ENCODE measurements around the gene FBXO38.

The FBXO38 gene

DNA sequence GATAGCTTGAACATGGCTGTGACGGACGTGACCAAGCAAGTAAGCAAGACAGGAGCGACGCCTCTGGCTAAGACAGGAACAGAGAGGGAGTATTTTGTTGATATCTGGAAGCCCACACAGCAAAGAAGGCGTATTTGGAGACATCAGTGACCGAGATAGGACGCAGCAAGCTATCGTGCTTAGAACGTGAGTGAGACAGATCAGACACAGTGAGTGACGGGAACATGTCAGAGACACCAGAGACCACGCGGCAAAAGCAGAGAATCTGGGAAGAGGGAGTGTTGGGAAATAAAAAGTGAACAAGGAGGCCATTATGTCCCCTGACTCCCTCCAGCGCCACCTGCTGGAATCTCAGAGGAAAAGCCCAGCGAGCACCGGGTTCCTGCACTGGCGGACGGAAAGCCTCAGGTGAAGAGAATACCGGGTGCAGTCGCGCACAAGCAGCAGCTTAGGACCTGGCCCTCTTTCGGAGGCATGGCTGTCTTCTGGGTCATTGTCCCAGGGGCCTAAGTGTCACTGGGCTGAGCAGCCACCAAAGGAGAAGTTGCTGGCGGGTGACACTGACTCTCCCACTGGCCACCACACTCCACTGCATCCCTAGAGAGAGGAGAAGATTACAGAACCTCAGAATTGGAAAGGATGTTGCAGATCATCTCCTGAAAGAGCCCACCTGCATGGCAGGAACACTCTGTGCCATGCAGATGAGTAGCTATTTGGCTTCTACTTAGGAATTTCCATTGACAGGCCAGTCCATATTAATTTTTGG is 99.1 kb downstream of the FBXO38 start:
- TF ChIP-seq CTCF (IDR thresholded peaks at IDR 0.05): peak; percentile 72
- H3K4me1 ChIP-seq (ENCODE audit: control insufficient read depth in 1 of 2, insufficient read depth in 1 of 2, low read depth in 1 of 2, low read length in 1 of 2): no peaks in the 10 kb centered on the region
- H3K4me3 ChIP-seq (ENCODE audit: low read depth in 1 of 2, low read length in 1 of 2): no peak overlapping the region

DNA sequence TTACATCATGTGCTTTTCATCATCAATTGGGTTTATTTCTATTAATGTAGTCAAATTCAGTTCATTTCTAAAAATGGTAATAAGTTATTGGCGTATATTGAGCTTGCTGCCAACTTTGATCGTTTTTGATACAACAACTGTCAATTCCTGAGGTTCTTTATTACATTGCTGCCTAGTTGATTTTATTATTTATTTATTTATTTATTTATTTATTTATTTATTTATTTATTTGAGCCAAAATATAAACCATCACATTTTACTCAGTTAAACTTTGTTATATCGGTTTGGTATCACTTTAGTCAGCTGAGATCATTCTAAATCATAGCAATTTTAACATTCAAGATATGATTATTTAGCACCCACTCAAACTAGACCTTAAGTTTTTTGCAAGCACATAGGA is 100.0 kb downstream of the FBXO38 start:
- Histone ChIP-seq H3K36me3 (no peaks in the 10 kb centered on the region), H3K4me3 (ENCODE audit: low read depth in 1 of 2, low read length in 1 of 2) (no peak overlapping the region), H3K9me3 (no peaks in the 10 kb centered on the region), H3K27me3 (peaks cover 8% of the 10 kb centered on the region), H3K27ac (no peak overlapping the region), H3K4me1 (ENCODE audit: control insufficient read depth in 1 of 2, insufficient read depth in 1 of 2, low read depth in 1 of 2, low read length in 1 of 2) (no peaks in the 10 kb centered on the region)
- TF ChIP-seq CTCF (IDR thresholded peaks at IDR 0.05): no peak

More for the DNA sequence above, 99.1 kb downstream of the FBXO38 start:
- H3K36me3 ChIP-seq: no peaks in the 10 kb centered on the region
- H3K27me3 ChIP-seq: peaks cover 17% of the 10 kb centered on the region
- no peaks in the 10 kb centered on the region for H3K9me3 ChIP-seq
- H3K27ac ChIP-seq: no peak overlapping the region

DNA sequence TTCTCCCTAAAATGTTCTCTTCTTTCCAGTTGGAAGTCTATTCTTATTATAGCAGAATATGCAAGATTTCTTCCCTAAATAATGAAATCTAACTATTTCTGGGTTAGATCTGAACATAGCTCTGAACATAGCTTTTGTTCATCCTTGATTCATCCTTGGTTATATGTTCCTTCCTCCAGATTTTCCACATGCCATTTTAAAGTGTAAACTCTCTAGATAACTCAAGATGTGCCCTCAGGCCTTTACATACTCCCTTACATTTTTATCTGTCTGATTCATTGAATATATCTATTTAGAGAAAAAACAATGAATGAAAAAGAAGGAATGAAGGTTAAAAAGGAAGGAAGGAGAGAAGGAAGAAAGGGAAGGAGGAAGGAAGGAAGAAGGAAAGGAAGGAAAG is 100.9 kb downstream of the FBXO38 start:
- Histone ChIP-seq H3K27me3 (peaks cover 4% of the 10 kb centered on the region), H3K36me3 (no peaks in the 10 kb centered on the region), H3K4me1 (ENCODE audit: control insufficient read depth in 1 of 2, insufficient read depth in 1 of 2, low read depth in 1 of 2, low read length in 1 of 2) (no peaks in the 10 kb centered on the region), H3K27ac (no peak overlapping the region), H3K4me3 (ENCODE audit: low read depth in 1 of 2, low read length in 1 of 2) (no peak overlapping the region), H3K9me3 (no peaks in the 10 kb centered on the region)
- TF ChIP-seq CTCF (IDR thresholded peaks at IDR 0.05): no peak

DNA sequence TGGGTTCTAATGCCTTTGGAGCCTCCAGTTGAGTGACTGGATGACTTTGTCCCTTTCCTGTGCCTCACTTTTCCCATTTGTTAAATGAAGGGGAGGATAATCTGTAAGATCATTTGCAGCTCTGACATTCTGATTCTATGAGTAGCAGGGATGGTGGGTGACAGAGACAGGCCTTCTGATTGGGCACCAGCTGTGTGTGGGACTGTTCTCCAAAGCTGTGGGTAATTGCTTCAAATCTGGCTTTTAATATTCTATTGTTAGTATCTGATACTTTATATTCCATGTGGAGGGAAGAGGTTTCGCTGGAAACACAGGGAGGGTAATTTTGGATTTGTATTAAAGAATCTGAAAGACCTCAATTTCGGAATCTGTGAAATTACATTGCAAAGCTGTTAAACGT is 102.7 kb downstream of the FBXO38 start:
- Histone ChIP-seq H3K27me3 (peaks cover 13% of the 10 kb centered on the region), H3K36me3 (no peaks in the 10 kb centered on the region), H3K27ac (no peak overlapping the region), H3K4me1 (ENCODE audit: control insufficient read depth in 1 of 2, insufficient read depth in 1 of 2, low read depth in 1 of 2, low read length in 1 of 2) (no peaks in the 10 kb centered on the region), H3K4me3 (ENCODE audit: low read depth in 1 of 2, low read length in 1 of 2) (no peak overlapping the region), H3K9me3 (no peaks in the 10 kb centered on the region)
- no peak for TF ChIP-seq CTCF (IDR thresholded peaks at IDR 0.05)

GRCh38 chr5:148488757-148489156 is 105.0 kb downstream of the FBXO38 start:
- peaks cover 16% of the 10 kb centered on the region for H3K27me3 ChIP-seq
- H3K4me1 ChIP-seq (ENCODE audit: control insufficient read depth in 1 of 2, insufficient read depth in 1 of 2, low read depth in 1 of 2, low read length in 1 of 2): no peaks in the 10 kb centered on the region
- TF ChIP-seq CTCF (IDR thresholded peaks at IDR 0.05): no peak
- no peaks in the 10 kb centered on the region for H3K9me3 ChIP-seq
- H3K4me3 ChIP-seq (ENCODE audit: low read depth in 1 of 2, low read length in 1 of 2): no peak overlapping the region
- no peak overlapping the region for H3K27ac ChIP-seq
- no peaks in the 10 kb centered on the region for H3K36me3 ChIP-seq

All from neutrophil (primary cell).